Smooth muscle cell (in vitro differentiated cells): ENCODE data around the gene POMC. TPM values are rescaled to one million over a fixed set of nuclear protein-coding genes. Genes with fewer than 3 reads are reported as not detected.

ENCODE experiments used
- DNase-seq: peaks from one replicate; lab custom pipeline; 2025; ENCODE audit not compliant: unreplicated experiment; lab: John Stamatoyannopoulos, UW
- H2AFZ ChIP-seq: fragments of 200-600 bp; sonication (generic); 2 replicates; pipeline ENCODE4 v1.6.0; 2016; ENCODE audit warnings: antibody characterized with exemption, low read depth, mild to moderate bottlenecking
- H3F3A ChIP-seq: fragments of 200-600 bp; sonication (generic); 2 replicates; pipeline ENCODE4 v1.6.0; 2017; ENCODE audit warnings: antibody characterized with exemption, low read depth
- H3K27ac ChIP-seq: fragments of 200-600 bp; sonication (generic); 2 replicates; pipeline ENCODE4 v1.5.1; 2016; ENCODE audit warnings: low read depth, mild to moderate bottlenecking
- H3K27me3 ChIP-seq: fragments of 200-600 bp; sonication (generic); 2 replicates; pipeline ENCODE4 v1.6.1; 2016; ENCODE audit warnings: low read depth, mild to moderate bottlenecking
- H3K36me3 ChIP-seq: fragments of 200-600 bp; sonication (generic); 2 replicates; pipeline ENCODE4 v1.5.1; 2016; ENCODE audit warnings: low read depth
- H3K4me1 ChIP-seq: fragments of 200-600 bp; sonication (generic); 2 replicates; pipeline ENCODE4 v1.5.1; 2016; ENCODE audit warnings: low read depth
- H3K4me2 ChIP-seq: fragments of 200-600 bp; sonication (generic); 2 replicates; pipeline ENCODE4 v1.6.0; 2016; ENCODE audit warnings: mild to moderate bottlenecking
- H3K4me3 ChIP-seq: fragments of 200-600 bp; sonication (generic); 2 replicates; pipeline ENCODE4 v1.5.1; 2016; ENCODE audit warnings: mild to moderate bottlenecking
- H3K79me2 ChIP-seq: fragments of 200-600 bp; sonication (generic); 2 replicates; pipeline ENCODE4 v1.6.0; 2016; ENCODE audit warnings: low read depth, mild to moderate bottlenecking
- H3K9ac ChIP-seq: fragments of 200-600 bp; sonication (generic); 2 replicates; pipeline ENCODE4 v1.6.0; 2016; ENCODE audit warnings: low read depth
- H3K9me3 ChIP-seq: fragments of 200-600 bp; sonication (generic); replicated peaks from 2 replicates; pipeline ENCODE4 v1.5.1; 2016; ENCODE audit warnings: low read depth
- H4K20me1 ChIP-seq: fragments of 200-600 bp; sonication (generic); 2 replicates; pipeline ENCODE4 v1.6.0; 2016; ENCODE audit warnings: low read depth
- CTCF ChIP-seq: fragments of 200-600 bp; sonication (generic); IDR thresholded peaks from 2 replicates; pipeline ENCODE4 v1.5.1; 2017; ENCODE audit warnings: borderline replicate concordance, mild to moderate bottlenecking, antibody characterized with exemption; ENCODE audit not compliant: insufficient read depth, poor library complexity, severe bottlenecking
- WGBS: methylation state at CpG from one replicate; pipeline ENCODE4 v1.1.7; 2016; ENCODE audit warnings: low lambda C conversion rate; 5-methylcytosine and 5-hydroxymethylcytosine counted together
- polyA plus RNA-seq: library from polyadenylated mRNA; unstranded; fragments of >200 nt; fragmentation: Nextera tagmentation; extraction: Ambion mirVana; gene quantifications from 2 replicates; pipeline ENCODE4 v1.2.1, GENCODE V29; 2016
- total RNA-seq: library from RNA; depleted of rRNA; stranded (reverse); fragments of >200 nt; gene quantifications from 2 replicates; pipeline ENCODE4 v1.2.3, GENCODE V29; 2014

The POMC gene
- total and polyA plus RNA-seq, 2 experiments from 2014 or later: not detected

DNA sequence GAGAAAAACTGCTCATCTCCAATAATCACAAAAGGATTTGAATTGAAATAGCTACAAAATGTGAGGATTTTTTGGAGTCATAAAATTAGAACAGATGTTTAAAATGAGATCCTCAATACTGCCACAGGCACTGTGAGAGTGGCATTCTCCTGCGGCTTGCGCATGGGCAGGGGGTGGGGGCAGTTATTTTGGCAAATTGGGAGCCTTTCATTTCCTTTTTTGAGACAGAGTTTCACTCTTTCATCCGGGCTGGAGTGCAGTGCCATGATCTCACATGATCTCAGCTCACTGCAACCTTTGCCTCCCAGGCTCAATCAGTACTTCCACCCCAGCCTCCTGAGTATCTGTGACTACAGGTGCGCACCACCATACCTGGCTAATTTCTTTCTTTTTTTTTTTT lies 42.4 kb downstream of the POMC start:
- no peak overlapping the region for H3K4me3 ChIP-seq
- 93% methylated on average over 4 of the region's 4 CpGs for WGBS
- no peak overlapping the region for H3K27ac ChIP-seq
- H3K36me3 ChIP-seq: no peaks in the 10 kb centered on the region
- H3K9ac ChIP-seq: no peak overlapping the region
- peaks cover 2% of the 10 kb centered on the region for H3K27me3 ChIP-seq
- no peaks in the 10 kb centered on the region for H4K20me1 ChIP-seq
- no peaks in the 10 kb centered on the region for H3K79me2 ChIP-seq
- no peak for TF ChIP-seq CTCF
- DNase-seq: no peak
- no peaks in the 10 kb centered on the region for H3K9me3 ChIP-seq
- no peaks in the 10 kb centered on the region for H3F3A ChIP-seq
- no peak overlapping the region for H2AFZ ChIP-seq
- H3K4me2 ChIP-seq: no peak overlapping the region
- H3K4me1 ChIP-seq: peaks cover 2% of the 10 kb centered on the region

DNA sequence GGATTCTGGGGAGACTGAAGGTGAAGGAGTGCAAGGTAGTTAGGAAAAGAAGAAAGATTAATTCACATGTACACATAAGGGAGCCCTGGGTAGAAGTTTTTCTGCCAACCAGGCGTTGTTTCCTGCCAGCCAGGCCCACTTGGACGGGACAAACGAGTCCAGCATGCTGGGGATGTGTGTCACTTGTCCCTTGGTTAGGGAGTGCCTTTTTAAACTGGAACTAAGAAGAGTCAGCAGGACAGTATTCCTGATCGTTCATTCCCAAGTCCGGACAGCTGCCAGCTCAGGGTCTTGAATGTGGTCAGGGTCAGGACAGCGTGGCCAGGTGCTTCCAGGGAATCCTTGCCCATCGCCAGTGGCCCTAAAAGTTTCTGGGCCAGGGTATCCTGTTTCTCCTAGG lies 43.2 kb downstream of the POMC start:
- Histone ChIP-seq H3K9me3 (no peaks in the 10 kb centered on the region), H3K4me3 (no peak overlapping the region), H3K27me3 (no peaks in the 10 kb centered on the region), H3F3A (no peaks in the 10 kb centered on the region), H3K27ac (no peak overlapping the region), H3K4me2 (no peak overlapping the region), H3K36me3 (no peaks in the 10 kb centered on the region), H4K20me1 (no peaks in the 10 kb centered on the region), H3K79me2 (no peaks in the 10 kb centered on the region), H3K4me1 (peaks cover 2% of the 10 kb centered on the region), H3K9ac (no peak overlapping the region), H2AFZ (no peak overlapping the region)
- no peak for DNase-seq
- 92% methylated on average over 7 of the region's 7 CpGs for WGBS
- TF ChIP-seq CTCF: no peak

DNA sequence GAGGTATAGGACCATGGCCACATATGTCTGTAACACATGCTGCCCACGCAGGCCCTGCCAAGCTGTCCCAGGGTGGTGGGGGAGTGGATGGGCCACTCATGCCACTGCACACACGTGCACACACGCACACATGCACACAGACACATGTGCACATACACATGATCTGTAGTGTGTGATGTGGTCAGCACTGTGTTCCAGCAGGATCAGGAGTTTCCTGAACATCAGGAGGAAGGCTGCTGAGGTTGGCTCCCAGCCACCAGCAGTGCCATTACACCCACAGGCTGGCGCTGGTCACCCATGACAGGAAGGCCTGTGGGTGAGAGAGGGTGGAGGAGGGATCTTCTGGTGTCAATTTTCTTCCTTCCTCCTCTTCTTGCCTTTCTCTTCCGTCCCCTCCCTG lies 44.7 kb downstream of the POMC start:
- no peak for DNase-seq
- no peaks in the 10 kb centered on the region for H4K20me1 ChIP-seq
- no peak overlapping the region for H3K9ac ChIP-seq
- H3K79me2 ChIP-seq: no peaks in the 10 kb centered on the region
- WGBS: 98% methylated on average over 5 of the region's 5 CpGs
- H2AFZ ChIP-seq: no peak overlapping the region
- no peak overlapping the region for H3K27ac ChIP-seq
- TF ChIP-seq CTCF: no peak
- no peaks in the 10 kb centered on the region for H3K36me3 ChIP-seq
- H3K4me3 ChIP-seq: no peak overlapping the region
- no peak overlapping the region for H3K4me2 ChIP-seq
- H3F3A ChIP-seq: no peaks in the 10 kb centered on the region
- H3K9me3 ChIP-seq: no peaks in the 10 kb centered on the region
- H3K27me3 ChIP-seq: no peaks in the 10 kb centered on the region
- no peaks in the 10 kb centered on the region for H3K4me1 ChIP-seq

DNA sequence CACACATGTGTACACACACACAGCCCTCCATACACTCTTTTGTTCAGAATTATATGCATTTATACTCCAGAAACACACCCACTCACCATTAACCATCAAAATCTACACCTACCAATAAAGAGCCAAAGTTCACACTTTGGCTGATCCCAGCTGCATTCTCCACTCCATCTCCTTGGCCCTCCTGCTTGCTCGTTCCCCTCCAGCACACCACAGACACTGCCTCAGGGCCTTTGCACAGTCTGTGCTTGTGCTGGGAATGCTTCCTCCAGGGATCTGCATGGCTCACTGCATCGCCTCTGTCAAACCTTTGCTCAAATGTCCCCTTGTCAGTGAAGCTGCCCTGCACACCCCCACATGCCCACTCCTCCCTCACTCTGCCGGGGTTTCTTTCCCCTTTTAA lies 46.0 kb downstream of the POMC start:
- 92% methylated on average over 3 of the region's 3 CpGs for whole genome bisulfite sequencing
- no peak overlapping the region for H2AFZ ChIP-seq
- no peaks in the 10 kb centered on the region for H3F3A ChIP-seq
- no peak overlapping the region for H3K27ac ChIP-seq
- no peaks in the 10 kb centered on the region for H3K27me3 ChIP-seq
- H3K9me3 ChIP-seq: no peaks in the 10 kb centered on the region
- H3K79me2 ChIP-seq: no peaks in the 10 kb centered on the region
- H3K36me3 ChIP-seq: no peaks in the 10 kb centered on the region
- no peak overlapping the region for H3K4me2 ChIP-seq
- no peak overlapping the region for H3K4me3 ChIP-seq
- TF ChIP-seq CTCF: no peak
- DNase-seq: no peak
- no peaks in the 10 kb centered on the region for H3K4me1 ChIP-seq
- no peaks in the 10 kb centered on the region for H4K20me1 ChIP-seq
- H3K9ac ChIP-seq: no peak overlapping the region
